GM21390 (cell line): ENCODE measurements around the gene PRM2.

Experiments used
- ATAC-seq: cut with Tn5 transposase; IDR thresholded peaks from one replicate; pipeline ENCODE4 v1.9.1; 2021; ENCODE audit not compliant: unreplicated experiment

PRM2 gene

GRCh38 chr16:11232852-11233726 is 43.2 kb downstream of the PRM2 start:
- no peak for ATAC-seq

DNA sequence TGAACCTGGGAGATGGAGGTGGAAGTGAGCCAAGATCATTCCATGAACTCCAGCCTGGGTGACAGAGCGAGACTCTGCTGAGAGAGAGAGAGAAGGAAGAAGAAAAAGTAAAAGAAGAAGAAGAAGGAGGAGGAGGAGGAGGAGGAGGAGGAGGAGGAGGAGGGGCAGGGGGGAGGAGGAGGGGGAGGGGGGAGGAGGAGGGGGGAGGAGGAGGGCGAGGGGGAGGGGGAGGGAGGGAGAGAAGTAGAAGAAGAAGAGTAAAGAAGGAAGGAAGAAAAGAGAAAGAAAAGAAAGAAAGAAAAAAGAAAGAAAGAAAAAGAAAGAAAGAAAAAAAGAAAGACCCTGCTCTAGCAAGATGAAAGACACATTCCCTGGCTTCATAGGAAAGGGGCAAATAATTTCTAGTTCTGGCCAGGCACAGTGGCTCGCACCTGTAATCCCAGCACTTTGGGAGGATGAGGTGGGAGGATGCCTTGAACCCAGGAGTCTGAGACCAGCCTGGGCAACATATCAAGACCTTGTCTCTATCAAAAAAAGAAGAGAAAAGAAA is 43.9 kb downstream of the PRM2 start:
- no peak for ATAC-seq

DNA sequence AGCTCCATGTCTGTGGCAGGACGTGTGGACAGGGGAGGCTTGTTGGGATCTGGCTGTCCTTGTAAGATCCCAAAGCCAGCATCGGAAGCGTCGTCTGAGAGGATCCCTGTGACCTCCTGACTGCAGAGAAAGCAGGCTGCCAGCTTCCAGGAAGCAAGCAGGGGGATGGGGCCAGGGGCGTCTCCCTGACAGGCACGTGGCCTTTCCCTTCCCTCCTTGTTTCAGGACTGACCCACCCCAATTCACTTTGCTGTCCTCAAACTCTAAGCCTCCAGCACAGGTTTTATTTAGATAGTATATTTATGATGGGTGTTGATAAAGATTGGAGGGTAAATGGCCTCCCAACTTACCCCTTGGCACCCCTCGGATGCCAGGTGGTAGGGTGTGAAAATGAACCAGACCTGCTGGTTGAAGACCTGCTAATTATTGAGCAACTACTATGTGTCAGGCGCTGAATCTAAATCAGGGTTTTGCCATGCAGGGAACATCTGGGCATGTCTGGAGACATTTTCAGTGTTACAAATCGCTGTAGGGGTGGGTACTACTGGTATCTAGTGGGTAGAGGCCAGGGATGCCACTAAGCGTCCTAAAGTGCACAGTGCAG is 44.8 kb downstream of the PRM2 start:
- no peak for ATAC-seq

- no peak for ATAC-seq
Observed at GRCh38 chr16:11229906-11230305, 46.4 kb downstream of the PRM2 start.

GRCh38 chr16:11229432-11229831 is 46.8 kb downstream of the PRM2 start:
- ATAC-seq: no peak

- ATAC-seq: no peak
Observed at GRCh38 chr16:11225677-11226549, 50.4 kb downstream of the PRM2 start.
